GM12865 (cell line): ENCODE results near the gene TOR4A.
"Not testable (repeated sequence)": the region's sequence is repeated elsewhere in the genome, so short reads cannot be mapped to it uniquely, and the experiment has no call there.

Experiments used
- DNase-seq: peaks from one replicate; pipeline ENCODE4 v3.0.0; 2010; ENCODE audit warnings: low read depth
- H3K4me3 ChIP-seq: 2 replicates; pipeline ENCODE4 v1.5.1; 2011; ENCODE audit warnings: mild to moderate bottlenecking, low read depth, low read length, control low read depth
- TF ChIP-seq, protein P1 (sequence below): IDR thresholded peaks from 2 replicates; pipeline ENCODE4 v1.5.1; 2011; ENCODE audit warnings: low read length, control low read depth, low read depth, inconsistent platforms; ENCODE audit not compliant: insufficient read depth; ENCODE audit errors: missing control alignments

The TOR4A gene

DNA sequence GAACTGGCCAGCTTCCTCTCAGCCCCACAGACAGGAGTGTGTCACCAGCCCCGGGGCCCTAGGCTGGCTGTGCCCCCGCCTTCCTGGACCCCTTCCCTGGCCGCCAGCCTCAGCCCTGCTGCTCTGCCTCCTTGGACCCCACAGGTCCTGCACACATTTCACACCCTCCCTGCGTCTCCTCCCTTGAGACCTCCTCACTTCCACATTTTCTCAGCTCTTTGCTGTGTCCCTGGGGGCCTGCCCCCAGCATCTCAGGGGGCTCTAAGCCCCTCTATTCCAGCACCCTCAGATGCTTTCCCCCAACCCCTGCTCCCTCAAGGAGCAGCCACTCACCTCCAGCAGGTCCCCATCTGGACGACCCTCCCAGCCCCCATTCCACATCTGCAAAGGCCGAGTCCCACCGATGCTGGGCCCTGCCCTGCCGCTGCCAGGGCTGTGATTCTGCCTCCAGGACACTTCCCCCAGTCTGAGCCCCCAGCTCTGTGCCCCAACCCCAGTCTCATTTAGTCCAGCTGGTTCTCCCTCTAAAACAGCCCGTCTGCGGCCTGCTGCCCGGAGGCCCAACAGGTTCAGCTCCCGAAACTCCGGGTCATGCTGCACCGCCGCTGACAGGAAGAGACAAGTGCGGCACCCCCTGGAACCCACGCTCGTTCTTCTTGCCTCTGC, 42.6 kb upstream of the TOR4A start:
- H3K4me3 ChIP-seq: no peak overlapping the region
- TF ChIP-seq, protein P1, sequence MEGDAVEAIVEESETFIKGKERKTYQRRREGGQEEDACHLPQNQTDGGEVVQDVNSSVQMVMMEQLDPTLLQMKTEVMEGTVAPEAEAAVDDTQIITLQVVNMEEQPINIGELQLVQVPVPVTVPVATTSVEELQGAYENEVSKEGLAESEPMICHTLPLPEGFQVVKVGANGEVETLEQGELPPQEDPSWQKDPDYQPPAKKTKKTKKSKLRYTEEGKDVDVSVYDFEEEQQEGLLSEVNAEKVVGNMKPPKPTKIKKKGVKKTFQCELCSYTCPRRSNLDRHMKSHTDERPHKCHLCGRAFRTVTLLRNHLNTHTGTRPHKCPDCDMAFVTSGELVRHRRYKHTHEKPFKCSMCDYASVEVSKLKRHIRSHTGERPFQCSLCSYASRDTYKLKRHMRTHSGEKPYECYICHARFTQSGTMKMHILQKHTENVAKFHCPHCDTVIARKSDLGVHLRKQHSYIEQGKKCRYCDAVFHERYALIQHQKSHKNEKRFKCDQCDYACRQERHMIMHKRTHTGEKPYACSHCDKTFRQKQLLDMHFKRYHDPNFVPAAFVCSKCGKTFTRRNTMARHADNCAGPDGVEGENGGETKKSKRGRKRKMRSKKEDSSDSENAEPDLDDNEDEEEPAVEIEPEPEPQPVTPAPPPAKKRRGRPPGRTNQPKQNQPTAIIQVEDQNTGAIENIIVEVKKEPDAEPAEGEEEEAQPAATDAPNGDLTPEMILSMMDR: no peak
- DNase-seq: no peak

DNA sequence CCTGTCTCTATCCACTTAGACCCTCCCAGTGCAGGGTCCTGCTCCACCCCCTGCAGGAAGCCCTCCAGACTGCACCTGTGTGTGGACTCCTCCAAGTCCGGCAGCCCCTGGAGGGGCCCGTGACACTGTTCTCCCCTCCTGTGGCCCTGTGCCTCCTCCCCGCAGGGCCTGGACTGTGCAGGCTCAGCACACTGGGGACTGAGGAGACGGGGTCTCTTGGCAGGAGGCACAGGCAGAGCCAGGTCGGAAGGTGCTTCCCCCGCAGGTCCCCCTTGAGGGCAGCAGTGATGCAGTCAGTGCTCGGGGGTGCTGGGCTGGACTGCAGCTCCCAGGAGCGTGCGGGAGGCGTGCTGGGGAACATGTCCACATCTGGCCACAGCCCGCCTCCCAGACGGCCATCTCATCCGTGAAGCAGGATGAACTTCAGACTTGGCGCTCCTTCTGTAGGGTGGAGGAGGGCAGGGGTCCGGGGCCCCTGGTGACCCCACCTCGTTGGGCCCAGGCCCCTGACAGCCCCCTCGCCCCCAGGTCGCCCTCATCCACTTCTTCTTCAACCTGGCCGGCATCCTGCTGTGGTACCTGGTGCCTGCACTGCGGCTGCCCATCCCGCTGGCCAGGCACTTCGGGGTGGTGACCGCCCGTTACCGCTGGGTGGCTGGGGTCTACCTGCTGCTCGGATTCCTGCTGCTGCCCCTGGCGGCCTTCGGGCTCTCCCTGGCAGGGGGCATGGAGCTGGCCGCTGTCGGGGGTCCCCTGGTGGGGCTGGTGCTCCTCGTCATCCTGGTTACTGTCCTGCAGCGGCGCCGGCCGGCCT, 41.9 kb upstream of the TOR4A start:
- TF ChIP-seq, protein P1: no peak
- no peak for DNase-seq
- no peak overlapping the region for H3K4me3 ChIP-seq

DNA sequence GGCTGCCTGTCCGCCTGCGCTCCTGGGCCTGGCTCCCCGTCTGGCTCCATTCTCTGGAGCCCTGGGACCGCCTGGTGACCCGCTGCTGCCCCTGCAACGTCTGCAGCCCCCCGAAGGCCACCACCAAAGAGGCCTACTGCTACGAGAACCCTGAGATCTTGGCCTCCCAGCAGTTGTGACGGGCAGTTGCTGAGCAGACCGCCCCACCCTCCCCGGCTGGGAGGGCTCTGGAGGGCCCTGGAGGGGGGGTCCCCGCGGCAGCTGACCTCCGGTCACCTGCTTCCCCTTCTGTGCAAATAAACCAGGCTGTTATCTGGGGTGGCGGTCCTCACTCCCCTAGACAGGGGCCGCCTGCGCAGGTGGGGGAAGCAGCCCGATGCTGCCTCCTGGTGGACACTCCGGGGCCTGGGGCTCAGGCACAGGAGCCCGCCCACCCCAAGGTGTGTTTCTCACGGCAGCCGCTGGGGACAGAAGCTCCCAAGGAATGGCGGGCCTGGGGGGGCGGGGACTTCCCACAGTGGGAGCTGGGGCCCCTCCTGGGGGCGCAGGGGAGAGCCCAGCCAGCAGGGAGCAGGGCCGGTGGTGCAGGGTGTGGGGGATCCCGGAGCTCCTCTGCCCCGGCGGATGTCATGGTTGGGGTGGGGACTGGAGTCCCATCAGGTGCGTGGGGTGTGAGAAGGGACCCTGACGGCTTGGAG, 41.1 kb upstream of the TOR4A start:
- TF ChIP-seq, protein P1: peak; percentile 98
- peak; percentile 91 for DNase-seq
- H3K4me3 ChIP-seq: no peak overlapping the region

DNA sequence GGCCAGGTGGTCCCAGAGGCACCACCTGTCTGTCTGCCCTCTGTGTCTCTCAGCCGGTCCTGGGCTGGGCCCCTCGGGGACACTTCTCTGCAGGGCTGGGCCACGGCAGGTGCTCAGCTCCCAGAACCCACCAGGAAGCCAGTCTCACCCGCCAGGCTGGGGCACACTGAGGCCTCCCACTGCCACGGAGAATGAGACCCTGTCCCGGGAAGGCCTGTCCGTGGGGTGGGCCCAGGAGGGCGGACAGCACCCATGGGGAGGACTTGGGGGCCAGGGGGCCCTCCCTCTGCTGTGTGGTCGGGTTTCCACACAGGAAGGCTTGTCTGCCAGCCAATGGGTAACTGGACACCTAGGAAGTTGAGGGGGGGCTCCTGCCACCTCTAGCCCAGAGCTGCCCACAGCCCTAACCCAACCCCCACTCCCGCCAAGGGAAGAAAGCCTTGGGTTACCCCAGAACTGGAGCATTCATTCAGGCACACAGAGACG, 40.5 kb upstream of the TOR4A start:
- no peak for DNase-seq
- TF ChIP-seq, protein P1: no peak
- H3K4me3 ChIP-seq: no peak overlapping the region

DNA sequence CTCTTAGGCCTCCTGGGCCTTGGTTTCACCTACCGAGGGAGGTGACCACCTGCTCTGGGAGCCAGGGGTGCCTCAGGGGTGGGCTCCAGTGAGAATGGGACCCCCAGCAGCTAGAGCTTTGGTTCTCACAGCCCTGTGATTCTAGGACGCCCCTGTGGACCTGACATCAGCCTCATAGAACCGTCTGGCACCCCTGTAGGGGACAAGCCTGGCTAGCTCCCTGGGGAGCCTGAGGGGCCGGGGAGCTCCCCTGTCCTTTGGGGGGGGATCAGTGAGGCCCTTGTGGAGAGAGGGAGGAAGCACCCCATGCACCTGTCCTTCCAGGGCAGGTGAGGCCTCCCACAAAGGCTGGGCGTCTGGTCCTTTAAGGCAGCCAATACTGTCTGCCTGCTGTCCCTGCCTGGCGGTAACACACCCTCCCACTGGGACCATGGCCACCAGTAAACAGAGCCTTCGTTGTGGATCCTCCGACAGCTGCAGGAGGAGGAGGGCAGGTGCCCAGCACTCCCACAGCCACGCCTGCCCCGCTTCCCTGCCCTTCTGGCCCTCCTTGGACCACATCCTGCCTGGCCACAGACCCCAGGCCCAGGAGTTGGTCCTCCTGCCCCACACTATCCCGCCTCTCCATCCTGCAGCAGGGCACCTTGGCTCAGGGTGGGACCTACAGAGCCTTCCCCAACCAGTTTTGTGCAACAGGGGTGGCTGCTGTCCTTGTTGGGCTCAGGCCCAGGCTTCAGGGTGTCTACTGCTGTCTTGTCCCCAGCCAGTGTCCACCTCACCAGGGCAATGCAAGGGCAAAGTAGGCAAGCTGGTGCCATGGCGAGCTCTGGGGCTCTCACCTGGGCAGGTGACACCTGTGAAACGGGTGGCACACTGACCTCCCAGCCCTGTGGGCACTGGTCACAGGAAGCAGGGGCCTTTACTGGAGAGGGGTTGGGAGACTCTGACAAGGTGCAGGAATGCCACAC, 39.5 kb upstream of the TOR4A start:
- no peak for DNase-seq
- TF ChIP-seq, protein P1: no peak
- no peak overlapping the region for H3K4me3 ChIP-seq

DNA sequence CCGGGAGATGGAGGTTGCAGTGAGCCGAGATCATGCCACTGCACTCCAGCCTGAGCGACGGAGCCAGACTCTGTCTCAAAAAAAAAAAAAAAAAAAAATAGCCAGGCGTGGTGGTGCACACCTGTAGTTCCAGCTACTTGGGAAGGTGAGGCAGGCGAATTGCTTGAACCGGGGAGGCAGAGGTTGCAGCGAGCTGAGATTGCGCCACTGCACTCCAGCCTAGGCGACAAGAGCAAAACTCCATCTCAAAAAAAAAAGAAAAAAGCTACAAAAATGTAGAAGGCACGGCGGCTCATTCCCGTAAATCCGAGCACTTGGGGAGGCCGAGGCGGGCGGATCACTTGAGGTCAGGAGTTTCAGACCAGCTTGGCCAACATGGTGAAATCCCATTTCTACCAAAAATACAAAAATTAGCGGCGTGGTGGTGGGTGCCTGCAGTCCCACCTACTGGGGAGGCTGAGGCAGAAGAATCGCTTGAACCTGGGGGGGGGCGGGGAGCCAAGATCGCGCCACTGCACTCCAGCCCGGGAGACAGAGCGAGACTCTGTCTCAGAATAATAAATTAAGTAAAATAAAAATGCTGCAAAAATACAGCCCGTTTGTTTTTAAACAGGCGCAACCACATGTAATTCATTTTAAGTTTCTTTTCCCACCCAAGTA, 37.9 kb upstream of the TOR4A start:
- peak overlapping the region; percentile 62 for H3K4me3 ChIP-seq
- DNase-seq: not testable (repeated sequence)
